H1 (cell line): ENCODE measurements around the gene GTPBP6. TPM values are rescaled to one million over a fixed set of nuclear protein-coding genes. Genes with fewer than 3 reads are reported as not detected.

Source experiments
- CTCF ChIA-PET: fragments of 300-600 bp; sonication (Branson Sonifier 250); formaldehyde crosslinking; loops from one replicate; lab custom pipeline; 2021; ENCODE audit not compliant: partially characterized antibody; lab: Charles Lee
- POLR2A ChIA-PET: fragments of 300-600 bp; sonication (Branson Sonifier 250); formaldehyde crosslinking; loops from one replicate; lab custom pipeline; 2021; ENCODE audit warnings: inconsistent platforms; ENCODE audit not compliant: partially characterized antibody; lab: Charles Lee
- DNase-seq, 2 experiments: peaks; one replicate each; pipeline versions ENCODE4 v3.0.0 to v3.0.0-alpha.2; 2010 to 2022; ENCODE audit warnings: low spot score in 2 of 2, low read depth in 1 of 2, mixed read lengths in 1 of 2
- FAIRE-seq: peaks from 2 replicates; lab custom pipeline; 2011; peaks lifted over from hg19 to GRCh38; lab: Jason Lieb, UNC
- H2AFZ ChIP-seq: 2 replicates; pipeline ENCODE4 v1.8.1; 2012; ENCODE audit warnings: low read length, inconsistent platforms
- H2AK5ac ChIP-seq: 2 replicates; pipeline ENCODE4 v1.6.1; 2013; ENCODE audit warnings: low read depth, low read length
- H2BK120ac ChIP-seq: replicated peaks from 2 replicates; pipeline ENCODE3; 2013; ENCODE audit warnings: low read depth, low read length, inconsistent platforms
- H2BK12ac ChIP-seq: 2 replicates; pipeline ENCODE4 v1.6.1; 2013; ENCODE audit warnings: low read depth, low read length
- H2BK15ac ChIP-seq: 2 replicates; pipeline ENCODE4 v1.6.1; 2013; ENCODE audit warnings: low read length
- H2BK20ac ChIP-seq: 2 replicates; pipeline ENCODE4 v1.6.1; 2013; ENCODE audit warnings: low read length
- H2BK5ac ChIP-seq: 2 replicates; pipeline ENCODE4 v1.6.1; 2013; ENCODE audit warnings: low read depth, low read length
- H3K14ac ChIP-seq: 2 replicates; pipeline ENCODE4 v1.6.1; 2013; ENCODE audit warnings: inconsistent platforms; ENCODE audit not compliant: insufficient read length
- H3K18ac ChIP-seq: 2 replicates; pipeline ENCODE4 v1.6.1; 2013; ENCODE audit warnings: low read length; ENCODE audit errors: extremely low read depth
- H3K23ac ChIP-seq: 2 replicates; pipeline ENCODE4 v1.6.1; 2013; ENCODE audit warnings: inconsistent platforms; ENCODE audit not compliant: insufficient read length
- H3K23me2 ChIP-seq: 2 replicates; pipeline ENCODE4 v1.6.1; 2013; ENCODE audit warnings: low read depth, low read length
- H3K27ac ChIP-seq: 2 replicates; pipeline ENCODE4 v1.6.1; 2011; ENCODE audit warnings: low read depth, low read length, inconsistent platforms
- H3K27me3 ChIP-seq, 4 experiments: replicated peaks in 1 of 4; 1 replicate in 1 of 4; 2 replicates in 3 of 4; pipeline versions ENCODE4 v1.6.1 to v1.8.1; 2011 to 2013; ENCODE audit warnings: low read length in 3 of 4, mild to moderate bottlenecking in 3 of 4, inconsistent platforms in 2 of 4, mixed read lengths in 2 of 4, moderate library complexity in 1 of 4; ENCODE audit not compliant: control insufficient read depth in 3 of 4, insufficient read depth in 3 of 4; ENCODE audit errors: extremely low read depth in 1 of 4
- H3K36me3 ChIP-seq, 4 experiments: 2 replicates each; pipeline versions ENCODE4 v1.6.1 to v1.8.1; 2011 to 2013; ENCODE audit warnings: mild to moderate bottlenecking in 4 of 4, low read length in 3 of 4, moderate library complexity in 2 of 4, control low read depth in 1 of 4, inconsistent platforms in 1 of 4; ENCODE audit not compliant: insufficient read depth in 4 of 4, control insufficient read depth in 2 of 4
- H3K4ac ChIP-seq: replicated peaks from 2 replicates; pipeline ENCODE3; 2013; ENCODE audit warnings: low read length, low read depth, mixed read lengths, inconsistent platforms; ENCODE audit not compliant: insufficient read length
- H3K4me1 ChIP-seq, 4 experiments: replicated peaks in 1 of 4; 1 replicate in 1 of 4; 2 replicates in 3 of 4; pipeline versions ENCODE4 v1.6.1 to v1.8.1; 2011 to 2013; ENCODE audit warnings: low read length in 3 of 4, inconsistent platforms in 2 of 4, mixed read lengths in 1 of 4; ENCODE audit not compliant: insufficient read depth in 4 of 4, control insufficient read depth in 3 of 4
- H3K4me2 ChIP-seq, 2 experiments: 2 replicates each; pipeline versions ENCODE4 v1.6.1 to v1.8.1; 2011 to 2013; ENCODE audit warnings: low read depth in 2 of 2, low read length in 2 of 2, control low read depth in 1 of 2, inconsistent platforms in 1 of 2, mild to moderate bottlenecking in 1 of 2; ENCODE audit not compliant: insufficient read depth in 1 of 2
- H3K4me3 ChIP-seq, 4 experiments: fragments of 200-600, 300-600 bp in 1 of 4; sonication (generic), shearing (Covaris generic), sonication (Bioruptor Twin) in 1 of 4; 2 replicates each; pipeline versions ENCODE4 v1.5.1 to v1.8.1; 2011 to 2016; ENCODE audit warnings: low read length in 4 of 4, low read depth in 3 of 4, control low read depth in 2 of 4, inconsistent platforms in 2 of 4, mild to moderate bottlenecking in 2 of 4, mixed read lengths in 1 of 4, moderate library complexity in 1 of 4; ENCODE audit not compliant: insufficient read depth in 2 of 4; ENCODE audit errors: extremely low read depth in 1 of 4
- H3K56ac ChIP-seq: replicated peaks from 2 replicates; pipeline ENCODE3; 2013; ENCODE audit warnings: low read depth, mild to moderate bottlenecking, mixed read lengths, low read length, inconsistent platforms; ENCODE audit not compliant: insufficient read length
- H3K79me1 ChIP-seq: 2 replicates; pipeline ENCODE4 v1.6.1; 2013; ENCODE audit warnings: low read depth, low read length, control low read depth
- H3K79me2 ChIP-seq, 2 experiments: 2 replicates each; pipeline versions ENCODE4 v1.6.1 to v1.8.1; 2012 to 2013; ENCODE audit warnings: low read length in 2 of 2, mild to moderate bottlenecking in 2 of 2, inconsistent platforms in 1 of 2; ENCODE audit not compliant: insufficient read depth in 2 of 2, control insufficient read depth in 1 of 2
- H3K9ac ChIP-seq, 4 experiments: replicated peaks in 1 of 4; 1 replicate in 1 of 4; 2 replicates in 3 of 4; pipeline versions ENCODE4 v1.6.1 to v1.8.1; 2011 to 2013; ENCODE audit warnings: low read depth in 3 of 4, low read length in 3 of 4, control low read depth in 2 of 4, mild to moderate bottlenecking in 2 of 4, moderate library complexity in 2 of 4, inconsistent platforms in 1 of 4; ENCODE audit errors: extremely low read depth in 1 of 4
- H3K9me3 ChIP-seq, 2 experiments: 2 replicates each; pipeline versions ENCODE4 v1.6.1 to v1.8.1; 2012 to 2013; ENCODE audit warnings: mild to moderate bottlenecking in 2 of 2, moderate library complexity in 2 of 2, control low read depth in 1 of 2, inconsistent platforms in 1 of 2, low read depth in 1 of 2, low read length in 1 of 2, mixed read lengths in 1 of 2; ENCODE audit not compliant: insufficient read depth in 2 of 2
- H4K20me1 ChIP-seq, 2 experiments: replicated peaks in 1 of 2; 2 replicates each; pipeline versions ENCODE3 to v1.8.1; 2011 to 2013; ENCODE audit warnings: inconsistent platforms in 2 of 2, low read length in 2 of 2, mild to moderate bottlenecking in 1 of 2; ENCODE audit not compliant: insufficient read depth in 2 of 2, control insufficient read depth in 1 of 2
- H4K5ac ChIP-seq: 2 replicates; pipeline ENCODE4 v1.6.1; 2013; ENCODE audit warnings: low read length, low read depth, mixed read lengths, inconsistent platforms; ENCODE audit not compliant: insufficient read length
- H4K8ac ChIP-seq: 2 replicates; pipeline ENCODE4 v1.8.0; 2013; ENCODE audit warnings: mild to moderate bottlenecking, moderate library complexity, low read length, inconsistent platforms; ENCODE audit not compliant: insufficient read depth; ENCODE audit errors: extremely low read depth
- H4K91ac ChIP-seq: replicated peaks from 2 replicates; pipeline ENCODE3; 2013; ENCODE audit warnings: low read length, mixed read lengths, inconsistent platforms; ENCODE audit not compliant: insufficient read length
- RAD21 ChIP-seq, 2 experiments: IDR thresholded peaks in 1 of 2; conservative IDR thresholded peaks in 1 of 2; 2 replicates each; pipeline ENCODE4 v1.6.1; 2011; ENCODE audit warnings: low read depth in 2 of 2, low read length in 2 of 2, improper control_type of control experiment in 1 of 2, inconsistent platforms in 1 of 2, mild to moderate bottlenecking in 1 of 2, moderate library complexity in 1 of 2
- ZNF274 ChIP-seq: IDR thresholded peaks from 2 replicates; pipeline ENCODE4 v1.7.0; 2012; ENCODE audit warnings: low read length, borderline replicate concordance; ENCODE audit errors: extremely low read depth
- WGBS, 2 experiments: shearing (Covaris generic) in 1 of 2; methylation state at CpG; one replicate each; pipeline versions ENCODE4 v1.1.6 to v1.1.7; 2013 to 2015; ENCODE audit warnings: low lambda C conversion rate in 2 of 2, mixed read lengths in 2 of 2, inconsistent platforms in 1 of 2, low coverage in 1 of 2, missing lambda C conversion rate in 1 of 2; ENCODE audit not compliant: insufficient replicate concordance in 2 of 2, insufficient coverage in 1 of 2, insufficient read length in 1 of 2; ENCODE audit errors: extremely low coverage in 1 of 2, missing lambda C conversion rate in 1 of 2; 5-methylcytosine and 5-hydroxymethylcytosine counted together
- polyA plus RNA-seq, 7 experiments: library from polyadenylated mRNA; depleted of rRNA in 3 of 7; stranded (reverse) in 5 of 7; unstranded in 2 of 7; fragments of >200 nt in 5 of 7; fragments of 200-250 nt in 2 of 7; gene quantifications; 1 replicate in 5 of 7; 2 replicates in 1 of 7; 4 replicates in 1 of 7; pipeline versions ENCODE4 v1.2.1 to v1.2.3, GENCODE V29; 2011 to 2013; ENCODE audit warnings: missing spikeins in 2 of 7, mixed read lengths in 2 of 7
- total RNA-seq: library from RNA; stranded (reverse); fragmentation: NEBNext Ultra II Directional; extraction: Animal tissue kit (Norgen Biotek cat#: 25700); gene quantifications from 2 replicates; pipeline ENCODE4 v1.2.1, GENCODE V29; 2021

Gene GTPBP6
- total and polyA plus RNA-seq, 2 of the 8 experiments (the other 6 are each of a cell fraction or from before 2014, with no cell fraction given), result 33.9 to 57.1 TPM

DNA sequence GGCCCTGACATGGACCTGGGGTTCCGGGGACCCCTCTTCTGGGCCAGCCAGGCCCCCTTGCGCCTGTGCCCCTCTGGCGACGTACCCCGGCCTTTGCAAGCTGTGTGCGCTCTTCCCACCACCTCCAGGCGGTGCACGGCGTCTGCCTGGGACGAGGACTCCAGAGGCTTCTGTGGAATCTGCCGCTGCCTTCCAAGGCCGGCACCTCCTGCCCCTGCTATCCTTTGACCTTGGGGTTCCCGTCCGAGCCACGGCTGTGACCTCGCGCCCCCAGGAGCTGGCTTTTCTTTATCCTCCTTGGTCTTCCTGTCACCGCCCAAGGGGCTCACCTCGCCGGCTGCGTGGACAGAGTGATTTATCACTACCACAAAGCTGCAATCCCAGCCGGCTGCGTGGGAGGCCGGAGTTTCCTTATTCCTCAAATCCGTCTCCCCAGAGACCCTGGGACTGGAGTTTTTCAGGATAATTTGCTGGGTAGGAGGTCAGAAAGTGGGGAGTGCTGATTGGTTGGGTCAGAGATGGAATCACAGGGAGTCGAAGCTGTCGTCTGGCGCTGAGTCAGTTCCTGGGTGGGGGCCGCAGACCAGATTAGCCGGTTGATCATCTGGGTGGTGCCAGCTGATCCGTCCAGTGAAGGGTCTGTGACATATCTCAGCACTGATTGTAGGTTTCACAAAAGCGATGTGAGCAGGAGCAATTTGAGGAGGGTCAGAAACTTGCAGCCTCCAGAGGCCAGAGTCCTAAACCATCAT lies 57.3 kb downstream of the GTPBP6 start:
- ChIA-PET POLR2A (no interaction called here), CTCF (no interaction called here)
- Histone ChIP-seq H3K4me3 (no peak overlapping the region), H3K79me2 (no peaks in the 10 kb centered on the region), H3K23ac (no peak overlapping the region), H2BK12ac (no peak overlapping the region), H4K91ac (peak overlapping the region; percentile 40), H3K4ac (no peak overlapping the region), H2AFZ (no peak overlapping the region; the same call in 1 of the 2 replicates), H2BK20ac (no peak overlapping the region), H2AK5ac (no peak overlapping the region), H3K18ac (no peak overlapping the region; the same call in none of the 2 replicates), H3K27ac (no peak overlapping the region), H3K23me2 (no peaks in the 10 kb centered on the region), H4K5ac (peak overlapping the region; percentile 26), H3K4me1 (peaks cover 0 to 3% (median 0%) of the 10 kb centered on the region in 4 experiments; a peak in 2 of 7 replicates), H3K9ac (no peak overlapping the region), H4K8ac (no peak overlapping the region), H4K20me1 (no peaks in the 10 kb centered on the region), H2BK120ac (no peak overlapping the region), H2BK15ac (no peak overlapping the region), H3K56ac (no peak overlapping the region), H2BK5ac (no peak overlapping the region), H3K27me3 (no peaks in the 10 kb centered on the region), H3K4me2 (no peak overlapping the region), H3K79me1 (no peaks in the 10 kb centered on the region), H3K36me3 (no peaks in the 10 kb centered on the region), H3K9me3 (no peaks in the 10 kb centered on the region), H3K14ac (no peak overlapping the region)
- DNase-seq (no peak), FAIRE-seq (no peak)
- TF ChIP-seq ZNF274, result no peak
- peak in 1 of 2 experiments; percentile 30; a peak in 1 of 4 replicates for TF ChIP-seq RAD21 (IDR thresholded peaks at IDR 0.05 in 1 of 2, conservative IDR thresholded peaks at IDR 0.05 in 1 of 2; ENCODE audit: low read depth in 2 of 2, low read length in 2 of 2)
- 87% methylated on average over 32 of the region's 32 CpGs; no CpG with 5 or more reads in 1 of the 2 experiments for WGBS, 2 experiments
